Hepatocyte (in vitro differentiated cells): ENCODE data around the gene ZMIZ1. TPM values are rescaled to one million over a fixed set of nuclear protein-coding genes. Genes with fewer than 3 reads are reported as not detected.

Experiments used
- DNase-seq: peaks from one replicate; pipeline ENCODE4 v3.0.0-alpha.2; 2016; ENCODE audit warnings: low spot score
- H2AFZ ChIP-seq: fragments of 200-600 bp; sonication (generic); 2 replicates; pipeline ENCODE4 v1.6.0; 2016; ENCODE audit warnings: antibody characterized with exemption, mild to moderate bottlenecking
- H3K27ac ChIP-seq: fragments of 200-600 bp; sonication (generic); 2 replicates; pipeline ENCODE4 v1.5.1; 2016; ENCODE audit warnings: mild to moderate bottlenecking
- H3K27me3 ChIP-seq: fragments of 200-600 bp; sonication (generic); 2 replicates; pipeline ENCODE4 v1.6.1; 2016
- H3K36me3 ChIP-seq: fragments of 200-600 bp; sonication (generic); replicated peaks from 2 replicates; pipeline ENCODE4 v1.5.1; 2016; ENCODE audit warnings: low read depth; ENCODE audit not compliant: insufficient read depth
- H3K4me1 ChIP-seq: fragments of 200-600 bp; sonication (generic); 2 replicates; pipeline ENCODE4 v1.5.1; 2016; ENCODE audit warnings: mild to moderate bottlenecking, moderate library complexity; ENCODE audit not compliant: insufficient read depth
- H3K4me2 ChIP-seq: fragments of 200-600 bp; sonication (generic); 2 replicates; pipeline ENCODE4 v1.6.0; 2016
- H3K4me3 ChIP-seq: fragments of 200-600 bp; sonication (generic); 2 replicates; pipeline ENCODE4 v1.5.1; 2016; ENCODE audit warnings: mild to moderate bottlenecking
- H3K79me2 ChIP-seq: fragments of 200-600 bp; sonication (generic); 2 replicates; pipeline ENCODE4 v1.6.0; 2017; ENCODE audit warnings: mild to moderate bottlenecking
- H3K9me2 ChIP-seq: fragments of 200-600 bp; sonication (generic); replicated peaks from 2 replicates; pipeline ENCODE4 v1.6.0; 2017; ENCODE audit warnings: mild to moderate bottlenecking; ENCODE audit not compliant: insufficient read depth
- H3K9me3 ChIP-seq: fragments of 200-600 bp; sonication (generic); 2 replicates; pipeline ENCODE4 v1.5.1; 2016; ENCODE audit warnings: low read depth, mild to moderate bottlenecking
- H4K20me1 ChIP-seq: fragments of 200-600 bp; sonication (generic); 2 replicates; pipeline ENCODE4 v1.6.0; 2016; ENCODE audit warnings: mild to moderate bottlenecking; ENCODE audit not compliant: insufficient read depth, poor library complexity, severe bottlenecking
- CTCF ChIP-seq: fragments of 200-600 bp; sonication (generic); IDR thresholded peaks from 2 replicates; pipeline ENCODE4 v1.5.1; 2016; ENCODE audit warnings: antibody characterized with exemption, mild to moderate bottlenecking; ENCODE audit not compliant: poor library complexity
- EZH2 ChIP-seq: fragments of 200-600 bp; sonication (generic); IDR thresholded peaks from 2 replicates; pipeline ENCODE4 v1.6.1; 2016; ENCODE audit warnings: antibody characterized with exemption, mild to moderate bottlenecking, borderline replicate concordance
- EZH2phosphoT487 ChIP-seq: fragments of 200-600 bp; sonication (generic); IDR thresholded peaks from one replicate; pipeline ENCODE4 v1.6.1; 2018; ENCODE audit warnings: antibody characterized with exemption, mild to moderate bottlenecking, low read depth, moderate library complexity; ENCODE audit not compliant: unreplicated experiment, severe bottlenecking
- WGBS: methylation state at CpG from one replicate; pipeline ENCODE4 v1.1.6; 2016; ENCODE audit warnings: low lambda C conversion rate; ENCODE audit errors: missing lambda C conversion rate; 5-methylcytosine and 5-hydroxymethylcytosine counted together
- polyA plus RNA-seq: library from polyadenylated mRNA; unstranded; fragments of >200 nt; fragmentation: Nextera tagmentation; extraction: Ambion mirVana; gene quantifications from 2 replicates; pipeline ENCODE4 v1.2.1, GENCODE V29; 2016
- total RNA-seq: library from RNA; depleted of rRNA; stranded (reverse); fragments of >200 nt; gene quantifications from 2 replicates; pipeline ENCODE4 v1.2.3, GENCODE V29; 2014

ZMIZ1 gene
- total and polyA plus RNA-seq, 2 experiments from 2014 or later = 30.9 to 32.4 TPM

DNA sequence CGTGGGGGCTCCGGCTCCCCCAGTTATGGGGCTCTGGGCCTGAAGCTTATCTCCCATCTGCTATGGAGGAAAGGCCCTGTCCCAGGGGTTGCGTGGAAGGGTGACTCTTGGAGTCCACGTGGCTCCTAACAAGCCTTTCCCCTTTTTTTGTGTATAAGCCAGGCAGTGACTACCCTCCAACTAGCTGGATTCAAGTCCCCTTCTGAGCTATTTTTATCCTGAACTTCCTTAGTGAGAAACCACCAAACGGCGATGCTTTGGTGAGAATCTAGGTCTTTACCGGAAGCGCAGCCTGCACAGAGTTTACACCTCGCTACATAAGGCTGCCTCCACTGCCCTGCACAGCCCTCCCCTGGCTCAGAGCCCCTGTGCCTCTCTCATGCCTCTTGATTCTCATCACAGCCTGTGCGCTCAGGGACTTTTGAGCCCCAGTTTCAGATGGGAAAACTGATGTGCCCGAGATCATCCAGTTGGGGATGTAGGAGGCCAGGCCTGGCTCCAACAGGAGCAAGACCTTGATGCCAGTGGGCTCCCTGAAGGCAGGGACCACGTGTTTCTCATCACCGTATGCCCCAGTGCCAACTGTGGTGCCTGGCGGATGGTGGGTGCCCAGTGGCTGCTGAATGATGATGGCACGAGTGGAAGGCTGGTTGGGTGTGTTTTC lies 176.2 kb downstream of the ZMIZ1 start:
- Histone ChIP-seq H3K9me2 (no peaks in the 10 kb centered on the region), H3K4me2 (no peak overlapping the region), H3K4me1 (peaks cover 19% of the 10 kb centered on the region), H3K27me3 (no peaks in the 10 kb centered on the region), H3K27ac (no peak overlapping the region), H3K36me3 (no peaks in the 10 kb centered on the region), H3K79me2 (peaks cover 81% of the 10 kb centered on the region), H3K4me3 (no peak overlapping the region), H4K20me1 (peaks cover 97% of the 10 kb centered on the region), H3K9me3 (no peaks in the 10 kb centered on the region), H2AFZ (no peak overlapping the region)
- no peak for DNase-seq
- 94% methylated on average over 15 of the region's 15 CpGs for WGBS
- TF ChIP-seq EZH2 = no peak
- no peak for TF ChIP-seq CTCF
- no peak for TF ChIP-seq EZH2phosphoT487

- 91% methylated on average over 9 of the region's 9 CpGs for WGBS
- no peak for DNase-seq
- H3K4me1 ChIP-seq = peaks cover 15% of the 10 kb centered on the region
- no peaks in the 10 kb centered on the region for H3K36me3 ChIP-seq
- no peak for TF ChIP-seq CTCF
- TF ChIP-seq EZH2phosphoT487 = no peak
- TF ChIP-seq EZH2 = no peak
- no peaks in the 10 kb centered on the region for H3K9me3 ChIP-seq
- no peaks in the 10 kb centered on the region for H3K27me3 ChIP-seq
- no peak overlapping the region for H3K27ac ChIP-seq
- no peak overlapping the region for H3K4me2 ChIP-seq
- H3K79me2 ChIP-seq = peaks cover 83% of the 10 kb centered on the region
- H3K4me3 ChIP-seq = no peak overlapping the region
- H2AFZ ChIP-seq = no peak overlapping the region
- H3K9me2 ChIP-seq = no peaks in the 10 kb centered on the region
- peaks cover 97% of the 10 kb centered on the region for H4K20me1 ChIP-seq
These were observed 176.9 kb downstream of the ZMIZ1 start for GRCh38 chr10:79245539-79246208.

GRCh38 chr10:79246209-79246581 lies 177.4 kb downstream of the ZMIZ1 start:
- peaks cover 15% of the 10 kb centered on the region for H3K4me1 ChIP-seq
- TF ChIP-seq EZH2phosphoT487 = no peak
- no peak for TF ChIP-seq EZH2
- TF ChIP-seq CTCF = no peak
- no peaks in the 10 kb centered on the region for H3K36me3 ChIP-seq
- WGBS = 96% methylated on average over 14 of the region's 14 CpGs
- no peaks in the 10 kb centered on the region for H3K9me2 ChIP-seq
- DNase-seq = no peak
- H3K79me2 ChIP-seq = peaks cover 83% of the 10 kb centered on the region
- no peak overlapping the region for H3K4me3 ChIP-seq
- H3K9me3 ChIP-seq = no peaks in the 10 kb centered on the region
- peaks cover 97% of the 10 kb centered on the region for H4K20me1 ChIP-seq
- H3K4me2 ChIP-seq = no peak overlapping the region
- H2AFZ ChIP-seq = no peak overlapping the region
- H3K27me3 ChIP-seq = no peaks in the 10 kb centered on the region
- H3K27ac ChIP-seq = no peak overlapping the region
